ENCODE data around the gene IRF5.

DNA sequence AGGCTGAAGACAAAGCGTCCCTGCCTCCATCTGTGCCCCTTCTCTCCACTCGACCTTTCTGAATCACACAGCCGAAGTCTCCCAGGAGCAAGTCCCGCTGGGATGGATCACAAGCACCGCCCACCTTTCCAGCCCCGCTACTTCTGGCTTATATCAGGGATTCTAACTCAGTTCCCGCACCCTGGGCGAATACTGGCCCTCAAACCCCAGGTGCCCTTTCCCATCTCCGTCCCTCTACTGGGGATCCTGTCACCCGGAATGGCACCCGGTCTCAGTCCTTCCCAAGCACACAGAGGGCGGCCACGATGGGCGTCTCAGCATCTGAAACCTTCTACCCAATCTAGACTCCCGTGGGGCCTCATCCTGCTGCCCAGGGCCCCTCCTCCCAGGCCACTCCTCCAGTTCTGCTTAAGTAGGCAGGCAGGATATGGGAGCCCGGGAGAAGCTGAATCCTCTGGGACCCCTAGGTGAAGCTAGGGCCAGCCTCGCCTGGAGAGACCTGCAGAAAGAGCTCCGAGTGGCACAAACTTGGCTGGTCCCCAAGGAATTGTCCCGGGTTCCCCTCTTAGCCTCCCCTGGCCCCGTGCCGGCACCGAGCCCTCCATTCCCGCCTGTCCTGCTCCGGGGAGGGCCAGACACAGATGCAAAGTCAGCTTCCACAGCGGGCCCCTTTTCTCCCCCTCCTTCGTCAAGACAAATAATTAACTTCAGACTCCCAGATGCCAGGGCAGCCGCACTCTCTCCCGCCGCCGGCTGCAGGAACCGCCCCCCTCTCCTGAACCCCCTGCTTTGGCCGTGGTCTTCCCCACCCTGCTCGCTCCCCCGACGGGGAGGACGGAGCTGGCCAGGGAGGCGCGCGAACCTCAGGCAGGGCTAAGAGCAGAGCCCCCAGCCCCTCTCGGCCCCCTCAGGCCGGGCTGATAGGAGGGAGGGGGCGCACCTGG, 27.8 kb upstream of the IRF5 start:
- TF ChIP-seq, protein P1, sequence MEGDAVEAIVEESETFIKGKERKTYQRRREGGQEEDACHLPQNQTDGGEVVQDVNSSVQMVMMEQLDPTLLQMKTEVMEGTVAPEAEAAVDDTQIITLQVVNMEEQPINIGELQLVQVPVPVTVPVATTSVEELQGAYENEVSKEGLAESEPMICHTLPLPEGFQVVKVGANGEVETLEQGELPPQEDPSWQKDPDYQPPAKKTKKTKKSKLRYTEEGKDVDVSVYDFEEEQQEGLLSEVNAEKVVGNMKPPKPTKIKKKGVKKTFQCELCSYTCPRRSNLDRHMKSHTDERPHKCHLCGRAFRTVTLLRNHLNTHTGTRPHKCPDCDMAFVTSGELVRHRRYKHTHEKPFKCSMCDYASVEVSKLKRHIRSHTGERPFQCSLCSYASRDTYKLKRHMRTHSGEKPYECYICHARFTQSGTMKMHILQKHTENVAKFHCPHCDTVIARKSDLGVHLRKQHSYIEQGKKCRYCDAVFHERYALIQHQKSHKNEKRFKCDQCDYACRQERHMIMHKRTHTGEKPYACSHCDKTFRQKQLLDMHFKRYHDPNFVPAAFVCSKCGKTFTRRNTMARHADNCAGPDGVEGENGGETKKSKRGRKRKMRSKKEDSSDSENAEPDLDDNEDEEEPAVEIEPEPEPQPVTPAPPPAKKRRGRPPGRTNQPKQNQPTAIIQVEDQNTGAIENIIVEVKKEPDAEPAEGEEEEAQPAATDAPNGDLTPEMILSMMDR (IDR thresholded peaks at IDR 0.05; ENCODE audit: low read depth, low read length, poor library complexity, severe bottlenecking), result no peak
- no peak for TF ChIP-seq EZH2phosphoT487 (IDR thresholded peaks at IDR 0.05; ENCODE audit: borderline replicate concordance, low read length)
